Activated CD8-positive, alpha-beta memory T cell treated with anti-CD3 and anti-CD28 coated beads for 36 hours (primary cell): ENCODE measurements around the gene HAT1. TPM values are rescaled to one million over a fixed set of nuclear protein-coding genes. Genes with fewer than 3 reads are reported as not detected.

Experiments
- CTCF ChIA-PET: fragments of 350-600 bp; sonication (Branson Sonifier 250); formaldehyde crosslinking; loops from one replicate; lab custom pipeline; 2021; ENCODE audit warnings: antibody characterized with exemption; lab: Charles Lee
- POLR2A ChIA-PET: fragments of 350-600 bp; sonication (Branson Sonifier 250); formaldehyde crosslinking; loops from one replicate; lab custom pipeline; 2021; ENCODE audit warnings: antibody characterized with exemption; lab: Charles Lee
- total RNA-seq, 2 experiments: library from RNA; stranded (reverse); gene quantifications; one replicate each; pipeline ENCODE4 v1.2.3, GENCODE V29; 2021

Gene HAT1
- total RNA-seq, 2 experiments from 2014 or later, result 84.4 to 88.7 TPM

- ChIA-PET POLR2A (no interaction called here), CTCF (no interaction called here)
Measured at GRCh38 chr2:171908235-171908634, 14.0 kb upstream of the HAT1 start.

GRCh38 chr2:171909266-171909665, 13.0 kb upstream of the HAT1 start:
- CTCF ChIA-PET, result interaction anchor here (0.5 kb wide), 1 partner anchor 216 kb away, joined by 4 read pairs; no protein-coding TSS in a partner anchor
- POLR2A ChIA-PET, result no interaction called here

GRCh38 chr2:171910494-171910893, 11.8 kb upstream of the HAT1 start:
- ChIA-PET POLR2A (no interaction called here), CTCF (interaction anchor here (1.3 kb wide), 1 partner anchor 17 kb away, joined by 3 read pairs; the partner anchor contains the start of gene SLC25A12)

- POLR2A ChIA-PET, result no interaction called here
- CTCF ChIA-PET, result interaction anchor here (0.7 kb wide), 1 partner anchor 1036 kb away, joined by 3 read pairs; no protein-coding TSS in a partner anchor
Measured at GRCh38 chr2:171913517-171913916, 8.7 kb upstream of the HAT1 start.

GRCh38 chr2:171919453-171919852, 2.8 kb upstream of the HAT1 start:
- POLR2A ChIA-PET, result no interaction called here

GRCh38 chr2:171921970-171922229, 361 bp upstream of the HAT1 start:
- ChIA-PET POLR2A (interaction anchor here (0.6 to 1.4 kb wide), 4 partner anchors 9 to 29 kb away, joined by 3 to 8 read pairs (median 4); partner anchors contain the start of gene SLC25A12), CTCF (interaction anchor here (0.5 to 1.2 kb wide), 3 partner anchors 12 to 127 kb away, joined by 3 to 4 read pairs (median 3); no protein-coding TSS in a partner anchor)

More at GRCh38 chr2:171919453-171919852, 2.8 kb upstream of the HAT1 start:
- CTCF ChIA-PET, result interaction anchor here (1.2 kb wide), 1 partner anchor 15 kb away, joined by 3 read pairs; no protein-coding TSS in a partner anchor

- POLR2A ChIA-PET, result interaction anchor here (1.4 kb wide), 1 partner anchor 8 kb away, joined by 4 read pairs; no protein-coding TSS in a partner anchor
- CTCF ChIA-PET, result no interaction called here
Measured at GRCh38 chr2:171923206-171923605, 945 bp downstream of the HAT1 start.

GRCh38 chr2:171924170-171924942, 2.1 kb downstream of the HAT1 start:
- POLR2A ChIA-PET, result interaction anchor here (0.9 kb wide), 1 partner anchor 30 kb away, joined by 3 read pairs; no protein-coding TSS in a partner anchor
- CTCF ChIA-PET, result interaction anchor here (1.2 kb wide), 1 partner anchor 178 kb away, joined by 3 read pairs; no protein-coding TSS in a partner anchor

- ChIA-PET CTCF (no interaction called here), POLR2A (interaction anchor here (1.5 kb wide), 1 partner anchor 8 kb away, joined by 4 read pairs; the partner anchor contains the start of gene HAT1)
Measured at GRCh38 chr2:171930385-171930784, 8.1 kb downstream of the HAT1 start.

GRCh38 chr2:171939058-171939742, 16.9 kb downstream of the HAT1 start:
- ChIA-PET POLR2A (no interaction called here), CTCF (interaction anchor here (0.7 kb wide), 1 partner anchor 163 kb away, joined by 3 read pairs; no protein-coding TSS in a partner anchor)

GRCh38 chr2:171939743-171940071, 17.4 kb downstream of the HAT1 start:
- POLR2A ChIA-PET, result no interaction called here
- CTCF ChIA-PET, result interaction anchor here (0.6 to 0.7 kb wide), 2 partner anchors 162 to 398 kb away, joined by 3 to 5 read pairs; no protein-coding TSS in a partner anchor

GRCh38 chr2:171941316-171941699, 19.0 kb downstream of the HAT1 start:
- POLR2A ChIA-PET, result no interaction called here
- CTCF ChIA-PET, result interaction anchor here (1.3 kb wide), 1 partner anchor 165 kb away, joined by 4 read pairs; no protein-coding TSS in a partner anchor

- POLR2A ChIA-PET, result no interaction called here
- CTCF ChIA-PET, result no interaction called here
Measured at GRCh38 chr2:171943869-171944268, 21.6 kb downstream of the HAT1 start.

- POLR2A ChIA-PET, result no interaction called here
Measured at GRCh38 chr2:171952276-171952675, 30.0 kb downstream of the HAT1 start.

GRCh38 chr2:171952748-171953147, 30.5 kb downstream of the HAT1 start:
- CTCF ChIA-PET, result interaction anchor here (0.7 kb wide), 1 partner anchor 16 kb away, joined by 3 read pairs; no protein-coding TSS in a partner anchor

More at GRCh38 chr2:171952276-171952675, 30.0 kb downstream of the HAT1 start:
- CTCF ChIA-PET, result no interaction called here

GRCh38 chr2:171956135-171956825, 34.0 kb downstream of the HAT1 start:
- ChIA-PET CTCF (no interaction called here), POLR2A (no interaction called here)

More at GRCh38 chr2:171952748-171953147, 30.5 kb downstream of the HAT1 start:
- POLR2A ChIA-PET, result no interaction called here

GRCh38 chr2:171957061-171957460, 34.8 kb downstream of the HAT1 start:
- ChIA-PET POLR2A (no interaction called here), CTCF (no interaction called here)

GRCh38 chr2:171958475-171958874, 36.2 kb downstream of the HAT1 start:
- ChIA-PET CTCF (no interaction called here), POLR2A (no interaction called here)

GRCh38 chr2:171959998-171960397, 37.7 kb downstream of the HAT1 start:
- ChIA-PET CTCF (no interaction called here), POLR2A (no interaction called here)
